ENCODE results near the gene ALG5. TPM values are rescaled to one million over a fixed set of nuclear protein-coding genes. Genes with fewer than 3 reads are reported as not detected.

Gene ALG5
- total RNA-seq, 4 donors from 2014 or later: 26.2 to 36.6 (median 29.8) TPM

GRCh38 chr13:37039896-37040295 lies 40.8 kb upstream of the ALG5 start:
- Histone ChIP-seq H3K27ac (no peak overlapping the region), H3K9me3 (no peaks in the 10 kb centered on the region), H3K36me3 (peaks cover 0 to 2% of the 10 kb centered on the region in 2 donors), H3K27me3 (no peaks in the 10 kb centered on the region), H3K4me1 (no peaks in the 10 kb centered on the region), H3K4me3 (no peak overlapping the region)
- intact Hi-C loops (cut with DNase I; ENCODE audit: low total_unique reads): no loop called here
- no peak for DNase-seq
- TF ChIP-seq POLR2A (IDR thresholded peaks at IDR 0.05) (no peak), CTCF (IDR thresholded peaks at IDR 0.05) (no peak)

- no peaks in the 10 kb centered on the region for H3K27me3 ChIP-seq
- no peaks in the 10 kb centered on the region for H3K36me3 ChIP-seq
- intact Hi-C loops (cut with DNase I; ENCODE audit: low total_unique reads): no loop called here
These were observed 38.1 kb upstream of the ALG5 start for GRCh38 chr13:37037241-37037640.

GRCh38 chr13:37029617-37030016 lies 30.5 kb upstream of the ALG5 start:
- no peaks in the 10 kb centered on the region for H3K36me3 ChIP-seq
- no peak overlapping the region for H3K27ac ChIP-seq
- TF ChIP-seq POLR2A (IDR thresholded peaks at IDR 0.05): no peak
- no peak for TF ChIP-seq CTCF (IDR thresholded peaks at IDR 0.05)

More at GRCh38 chr13:37037241-37037640, 38.1 kb upstream of the ALG5 start:
- TF ChIP-seq POLR2A (IDR thresholded peaks at IDR 0.05): no peak
- no peak for TF ChIP-seq CTCF (IDR thresholded peaks at IDR 0.05)
- Histone ChIP-seq H3K9me3 (no peaks in the 10 kb centered on the region), H3K4me3 (no peak overlapping the region), H3K27ac (no peak overlapping the region), H3K4me1 (no peaks in the 10 kb centered on the region)
- no peak for DNase-seq

DNA sequence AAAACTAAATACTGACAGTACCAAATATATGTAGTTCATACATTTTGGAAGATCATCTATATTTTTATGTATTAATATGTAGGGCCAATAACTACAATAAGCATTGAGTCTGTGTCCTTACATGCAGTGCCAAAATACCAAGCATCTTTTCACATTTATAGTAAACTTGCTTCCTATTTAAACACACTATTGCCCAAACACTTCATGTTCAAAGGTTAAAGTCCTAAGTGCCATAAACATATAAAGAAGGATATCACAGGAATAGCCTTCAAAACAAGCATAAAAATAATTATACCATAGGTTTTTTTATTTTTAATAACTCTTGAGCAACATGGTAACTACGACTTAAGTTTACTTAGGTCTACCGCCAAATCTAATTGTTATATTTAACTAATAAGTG lies 28.5 kb upstream of the ALG5 start:
- no peaks in the 10 kb centered on the region for H3K4me1 ChIP-seq
- H3K4me3 ChIP-seq: no peak overlapping the region
- H3K36me3 ChIP-seq: no peaks in the 10 kb centered on the region
- H3K27me3 ChIP-seq: no peaks in the 10 kb centered on the region
- intact Hi-C loops (cut with DNase I; ENCODE audit: low total_unique reads): no loop called here
- TF ChIP-seq POLR2A (IDR thresholded peaks at IDR 0.05): no peak
- H3K27ac ChIP-seq: no peak overlapping the region
- no peaks in the 10 kb centered on the region for H3K9me3 ChIP-seq
- no peak for DNase-seq

More at GRCh38 chr13:37029617-37030016, 30.5 kb upstream of the ALG5 start:
- H3K9me3 ChIP-seq: no peaks in the 10 kb centered on the region
- intact Hi-C loops (cut with DNase I; ENCODE audit: low total_unique reads): no loop called here
- no peak for DNase-seq
- no peak overlapping the region for H3K4me3 ChIP-seq
- H3K27me3 ChIP-seq: no peaks in the 10 kb centered on the region
- H3K4me1 ChIP-seq: no peaks in the 10 kb centered on the region

- no peak for DNase-seq
- no peaks in the 10 kb centered on the region for H3K36me3 ChIP-seq
- TF ChIP-seq CTCF (IDR thresholded peaks at IDR 0.05) (no peak), POLR2A (IDR thresholded peaks at IDR 0.05) (no peak)
These were observed 27.6 kb upstream of the ALG5 start for GRCh38 chr13:37026771-37027170.

DNA sequence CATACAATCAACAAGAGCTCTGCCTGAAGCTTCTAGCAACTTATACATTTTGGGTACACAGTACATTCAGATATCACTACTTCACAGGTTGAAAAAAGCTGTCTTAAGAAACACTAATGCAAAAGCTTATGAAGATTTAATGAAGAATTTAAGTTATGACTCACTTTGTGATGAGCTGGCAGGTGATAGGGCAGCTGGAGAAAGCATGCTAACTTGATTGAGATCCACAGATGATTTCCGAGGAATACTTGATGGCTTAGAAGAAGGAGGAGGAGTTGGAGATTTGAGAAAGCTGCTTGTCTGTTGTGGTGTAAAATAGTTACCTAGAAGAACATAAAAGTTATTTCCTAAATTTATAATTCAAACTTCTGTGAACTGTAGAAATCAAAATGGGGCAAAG lies 24.7 kb upstream of the ALG5 start:
- Histone ChIP-seq H3K36me3 (no peaks in the 10 kb centered on the region), H3K4me1 (no peaks in the 10 kb centered on the region), H3K4me3 (no peak overlapping the region), H3K27me3 (no peaks in the 10 kb centered on the region), H3K27ac (no peak overlapping the region), H3K9me3 (no peaks in the 10 kb centered on the region)
- TF ChIP-seq POLR2A (IDR thresholded peaks at IDR 0.05) (no peak), CTCF (IDR thresholded peaks at IDR 0.05) (no peak)
- intact Hi-C loops (cut with DNase I; ENCODE audit: low total_unique reads): no loop called here
- DNase-seq: no peak

More at GRCh38 chr13:37026771-37027170, 27.6 kb upstream of the ALG5 start:
- no peaks in the 10 kb centered on the region for H3K9me3 ChIP-seq
- H3K4me3 ChIP-seq: no peak overlapping the region
- no peaks in the 10 kb centered on the region for H3K27me3 ChIP-seq
- H3K4me1 ChIP-seq: no peaks in the 10 kb centered on the region
- H3K27ac ChIP-seq: no peak overlapping the region
- intact Hi-C loops (cut with DNase I; ENCODE audit: low total_unique reads): no loop called here
